Kidney epithelial cell (primary cell): ENCODE measurements around the gene ESRRB. TPM values are rescaled to one million over a fixed set of nuclear protein-coding genes. Genes with fewer than 3 reads are reported as not detected.

Experiments
- DNase-seq: peaks from one replicate; pipeline ENCODE4 v3.0.0-alpha.2; 2010; ENCODE audit warnings: low read depth
- H3K27me3 ChIP-seq: 2 replicates; pipeline ENCODE4 v1.6.0; 2011; ENCODE audit warnings: low read length; ENCODE audit not compliant: control insufficient read depth, insufficient read depth
- H3K36me3 ChIP-seq: 2 replicates; pipeline ENCODE4 v1.5.1; 2011; ENCODE audit warnings: low read length; ENCODE audit not compliant: control insufficient read depth, insufficient read depth
- H3K4me3 ChIP-seq: 2 replicates; pipeline ENCODE4 v1.5.1; 2011; ENCODE audit warnings: low read depth, mild to moderate bottlenecking, control low read depth, low read length
- total RNA-seq: library from RNA; depleted of rRNA; stranded (reverse); fragments of >200 nt; gene quantifications from 2 replicates; pipeline ENCODE4 v1.2.3, GENCODE V29; 2015
- TF ChIP-seq, protein P1 (sequence below): IDR thresholded peaks from 2 replicates; pipeline ENCODE4 v1.5.1; 2011; ENCODE audit warnings: mild to moderate bottlenecking, moderate library complexity, low read length, control low read depth, inconsistent platforms; ENCODE audit not compliant: insufficient read depth, poor library complexity, severe bottlenecking

Gene ESRRB
- total RNA-seq, 1 donor from 2014 or later, result not detected

DNA sequence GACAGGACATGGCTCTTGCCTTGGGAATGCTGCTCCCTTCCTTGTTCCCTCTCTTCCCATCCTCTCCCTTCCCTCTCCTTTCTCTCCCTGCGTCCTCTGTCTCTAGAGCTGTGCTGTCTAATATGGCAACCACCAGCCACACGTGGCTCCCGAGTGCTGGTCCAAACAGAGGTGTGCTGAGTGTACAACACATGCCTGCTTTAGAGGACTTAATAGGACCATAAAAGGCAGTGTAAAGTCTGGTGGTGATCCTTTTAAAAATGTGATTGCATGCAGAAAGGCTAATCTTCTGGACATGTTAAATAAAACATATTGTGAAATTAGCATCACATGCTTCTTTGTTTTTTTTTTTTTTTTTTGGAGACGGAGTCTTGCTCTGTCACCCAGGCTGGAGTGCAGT is 87.2 kb downstream of the ESRRB start:
- TF ChIP-seq, protein P1, sequence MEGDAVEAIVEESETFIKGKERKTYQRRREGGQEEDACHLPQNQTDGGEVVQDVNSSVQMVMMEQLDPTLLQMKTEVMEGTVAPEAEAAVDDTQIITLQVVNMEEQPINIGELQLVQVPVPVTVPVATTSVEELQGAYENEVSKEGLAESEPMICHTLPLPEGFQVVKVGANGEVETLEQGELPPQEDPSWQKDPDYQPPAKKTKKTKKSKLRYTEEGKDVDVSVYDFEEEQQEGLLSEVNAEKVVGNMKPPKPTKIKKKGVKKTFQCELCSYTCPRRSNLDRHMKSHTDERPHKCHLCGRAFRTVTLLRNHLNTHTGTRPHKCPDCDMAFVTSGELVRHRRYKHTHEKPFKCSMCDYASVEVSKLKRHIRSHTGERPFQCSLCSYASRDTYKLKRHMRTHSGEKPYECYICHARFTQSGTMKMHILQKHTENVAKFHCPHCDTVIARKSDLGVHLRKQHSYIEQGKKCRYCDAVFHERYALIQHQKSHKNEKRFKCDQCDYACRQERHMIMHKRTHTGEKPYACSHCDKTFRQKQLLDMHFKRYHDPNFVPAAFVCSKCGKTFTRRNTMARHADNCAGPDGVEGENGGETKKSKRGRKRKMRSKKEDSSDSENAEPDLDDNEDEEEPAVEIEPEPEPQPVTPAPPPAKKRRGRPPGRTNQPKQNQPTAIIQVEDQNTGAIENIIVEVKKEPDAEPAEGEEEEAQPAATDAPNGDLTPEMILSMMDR, result no peak
- no peaks in the 10 kb centered on the region for H3K27me3 ChIP-seq

DNA sequence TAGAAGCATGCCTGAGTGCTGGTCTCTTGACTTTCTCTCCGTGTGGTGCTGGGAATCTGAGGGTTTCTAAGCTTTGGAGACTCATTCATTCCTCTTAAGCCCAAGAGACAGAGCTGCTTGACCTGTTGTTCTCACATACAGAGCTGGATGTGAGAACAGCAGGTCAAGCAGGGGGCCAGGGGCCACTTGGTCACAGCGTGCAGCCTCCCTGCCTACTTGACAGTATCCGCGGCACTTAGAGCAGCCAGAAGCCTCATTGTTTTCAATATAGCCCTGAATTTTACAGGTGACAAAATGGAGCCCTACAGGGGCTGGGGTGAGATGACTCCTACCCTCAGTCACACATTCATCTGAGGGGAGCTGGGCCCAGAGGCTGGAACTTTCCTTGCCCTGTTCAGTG is 88.9 kb downstream of the ESRRB start:
- Histone ChIP-seq H3K36me3 (no peaks in the 10 kb centered on the region), H3K4me3 (no peak overlapping the region), H3K27me3 (no peaks in the 10 kb centered on the region)
- TF ChIP-seq, protein P1, result no peak
- DNase-seq, result no peak

More for the DNA sequence above, 87.2 kb downstream of the ESRRB start:
- DNase-seq, result no peak
- Histone ChIP-seq H3K36me3 (no peaks in the 10 kb centered on the region), H3K4me3 (no peak overlapping the region)

DNA sequence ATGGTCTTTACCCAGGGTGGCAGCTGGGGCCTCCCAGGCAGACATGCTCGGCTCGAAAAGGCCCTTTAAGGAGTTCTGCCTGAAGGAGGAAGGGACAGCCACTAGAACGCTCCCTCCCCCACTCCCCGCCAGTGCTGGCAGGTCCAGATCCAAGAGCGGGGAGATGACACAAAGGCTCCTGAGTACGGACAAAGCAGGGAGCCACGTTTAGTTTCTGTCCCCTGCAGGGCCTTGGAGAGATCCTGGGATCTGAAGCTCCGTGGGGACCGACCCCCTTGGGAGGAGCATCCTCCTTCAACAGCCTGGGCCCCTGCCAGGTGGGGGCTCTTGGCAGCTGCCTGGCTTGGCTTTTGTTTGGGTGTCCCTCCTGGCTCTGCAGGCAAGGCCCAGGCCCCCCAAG is 89.7 kb downstream of the ESRRB start:
- TF ChIP-seq, protein P1, result no peak
- H3K36me3 ChIP-seq, result no peaks in the 10 kb centered on the region
- DNase-seq, result no peak
- no peak overlapping the region for H3K4me3 ChIP-seq
- no peaks in the 10 kb centered on the region for H3K27me3 ChIP-seq

DNA sequence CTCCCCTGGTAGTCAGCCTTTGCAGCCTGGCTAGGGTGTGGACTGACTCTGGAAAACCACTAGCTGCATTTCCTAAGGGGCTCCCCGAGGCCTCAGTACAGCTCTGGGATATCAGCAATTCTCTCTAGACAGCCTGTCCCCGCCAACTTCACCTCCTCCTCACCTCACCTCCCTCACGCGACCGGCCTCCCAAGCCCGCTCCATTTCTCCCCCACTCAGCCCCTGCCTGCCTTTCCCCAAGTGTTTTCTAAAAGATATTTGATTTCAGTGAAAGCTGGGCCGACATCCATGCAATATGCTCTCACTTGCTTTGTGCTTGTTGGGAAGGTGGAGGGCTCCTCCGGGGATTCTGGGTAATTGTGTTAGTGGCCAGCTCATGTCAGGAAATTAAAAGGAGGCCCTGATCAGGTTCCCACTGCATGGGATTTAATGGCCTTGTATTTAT is 91.8 kb downstream of the ESRRB start:
- H3K4me3 ChIP-seq, result no peak overlapping the region
- no peak for DNase-seq
- TF ChIP-seq, protein P1, result no peak
- H3K36me3 ChIP-seq, result no peaks in the 10 kb centered on the region
- peaks cover 2% of the 10 kb centered on the region for H3K27me3 ChIP-seq

DNA sequence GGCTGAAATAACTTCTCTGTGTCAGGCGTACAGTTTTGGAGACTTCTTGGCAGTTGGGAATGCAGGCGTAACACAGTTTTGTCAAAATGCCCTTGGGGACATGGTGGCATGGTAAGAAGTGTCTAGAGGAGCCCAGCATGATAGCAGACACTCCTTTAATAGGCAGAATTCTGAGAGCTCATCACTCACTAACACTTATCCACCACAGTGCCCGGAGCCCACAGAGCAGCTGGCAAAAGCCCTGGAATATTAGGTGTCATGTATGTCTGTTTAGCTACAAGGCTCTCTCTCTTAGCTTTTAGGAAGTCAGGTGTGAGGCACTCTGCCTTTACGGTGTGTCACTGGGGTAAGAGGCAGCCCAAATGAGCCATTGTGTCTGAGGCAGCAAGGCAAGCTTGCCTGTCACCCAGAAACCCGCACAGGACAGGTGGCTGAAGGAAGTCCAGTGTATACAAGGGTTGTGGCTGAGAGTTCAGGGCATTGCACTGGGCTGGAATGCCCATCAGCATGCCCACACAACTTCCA is 96.3 kb downstream of the ESRRB start:
- H3K4me3 ChIP-seq, result no peak overlapping the region
- DNase-seq, result no peak
- H3K36me3 ChIP-seq, result no peaks in the 10 kb centered on the region
- TF ChIP-seq, protein P1, result no peak
- peaks cover 2% of the 10 kb centered on the region for H3K27me3 ChIP-seq
